NB4 (cell line): ENCODE measurements around the gene KLK14.

Experiments
- DNase-seq: peaks from one replicate; pipeline ENCODE4 v3.0.0; 2010; ENCODE audit warnings: low read depth
- H3K4me3 ChIP-seq: one replicate; pipeline ENCODE4 v1.5.1; 2011; ENCODE audit warnings: mild to moderate bottlenecking, low read depth, low read length, moderate library complexity
- MYC ChIP-seq: IDR thresholded peaks from 2 replicates; pipeline ENCODE4 v1.6.1; 2011; ENCODE audit warnings: low read depth, low read length
- POLR2A ChIP-seq: IDR thresholded peaks from 2 replicates; pipeline ENCODE4 v1.6.1; 2011; ENCODE audit warnings: mild to moderate bottlenecking; ENCODE audit not compliant: insufficient read length; ENCODE audit errors: extremely low read depth
- TF ChIP-seq, protein P1 (sequence below): IDR thresholded peaks from one replicate; pipeline ENCODE4 v1.5.1; 2012; ENCODE audit warnings: low read depth, low read length
- TF ChIP-seq, protein P2 (sequence below): IDR thresholded peaks from 2 replicates; pipeline ENCODE4 v1.6.1; 2011; ENCODE audit warnings: low read depth, low read length

Gene KLK14, protein sequence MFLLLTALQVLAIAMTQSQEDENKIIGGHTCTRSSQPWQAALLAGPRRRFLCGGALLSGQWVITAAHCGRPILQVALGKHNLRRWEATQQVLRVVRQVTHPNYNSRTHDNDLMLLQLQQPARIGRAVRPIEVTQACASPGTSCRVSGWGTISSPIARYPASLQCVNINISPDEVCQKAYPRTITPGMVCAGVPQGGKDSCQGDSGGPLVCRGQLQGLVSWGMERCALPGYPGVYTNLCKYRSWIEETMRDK

GRCh38 chr19:51082611-51083010 is at the start of gene KLK14:
KLK14 (minus strand) TSS chr19:51082887; CDS start chr19:51082614, 273 bp downstream.
- TF ChIP-seq, protein P1, sequence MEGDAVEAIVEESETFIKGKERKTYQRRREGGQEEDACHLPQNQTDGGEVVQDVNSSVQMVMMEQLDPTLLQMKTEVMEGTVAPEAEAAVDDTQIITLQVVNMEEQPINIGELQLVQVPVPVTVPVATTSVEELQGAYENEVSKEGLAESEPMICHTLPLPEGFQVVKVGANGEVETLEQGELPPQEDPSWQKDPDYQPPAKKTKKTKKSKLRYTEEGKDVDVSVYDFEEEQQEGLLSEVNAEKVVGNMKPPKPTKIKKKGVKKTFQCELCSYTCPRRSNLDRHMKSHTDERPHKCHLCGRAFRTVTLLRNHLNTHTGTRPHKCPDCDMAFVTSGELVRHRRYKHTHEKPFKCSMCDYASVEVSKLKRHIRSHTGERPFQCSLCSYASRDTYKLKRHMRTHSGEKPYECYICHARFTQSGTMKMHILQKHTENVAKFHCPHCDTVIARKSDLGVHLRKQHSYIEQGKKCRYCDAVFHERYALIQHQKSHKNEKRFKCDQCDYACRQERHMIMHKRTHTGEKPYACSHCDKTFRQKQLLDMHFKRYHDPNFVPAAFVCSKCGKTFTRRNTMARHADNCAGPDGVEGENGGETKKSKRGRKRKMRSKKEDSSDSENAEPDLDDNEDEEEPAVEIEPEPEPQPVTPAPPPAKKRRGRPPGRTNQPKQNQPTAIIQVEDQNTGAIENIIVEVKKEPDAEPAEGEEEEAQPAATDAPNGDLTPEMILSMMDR = no peak
- TF ChIP-seq POLR2A = no peak
- no peak for TF ChIP-seq MYC
- TF ChIP-seq, protein P2, sequence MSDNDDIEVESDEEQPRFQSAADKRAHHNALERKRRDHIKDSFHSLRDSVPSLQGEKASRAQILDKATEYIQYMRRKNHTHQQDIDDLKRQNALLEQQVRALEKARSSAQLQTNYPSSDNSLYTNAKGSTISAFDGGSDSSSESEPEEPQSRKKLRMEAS = no peak
- DNase-seq = no peak
- H3K4me3 ChIP-seq = no peak within 1 kb of the TSS

GRCh38 chr19:51131780-51132680 is 49.3 kb upstream of the KLK14 start:
- TF ChIP-seq, protein P1 = peak; percentile 10
- TF ChIP-seq MYC = no peak
- H3K4me3 ChIP-seq = peak overlapping the region; percentile 11
- peak; percentile 81 for DNase-seq

DNA sequence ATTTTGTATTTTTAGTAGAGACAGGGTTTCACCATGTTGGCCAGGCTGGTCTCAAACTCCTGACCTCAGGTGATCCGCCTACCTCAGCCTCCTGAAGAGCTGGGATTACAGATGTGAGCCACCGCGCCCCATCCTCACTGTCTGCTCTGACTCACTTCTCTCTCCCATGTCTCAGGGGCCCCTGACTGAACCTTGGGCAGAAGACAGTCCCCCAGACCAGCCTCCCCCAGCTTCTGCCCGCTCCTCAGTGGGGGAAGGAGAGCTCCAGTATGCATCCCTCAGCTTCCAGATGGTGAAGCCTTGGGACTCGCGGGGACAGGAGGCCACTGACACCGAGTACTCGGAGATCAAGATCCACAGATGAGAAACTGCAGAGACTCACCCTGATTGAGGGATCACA is 47.0 kb upstream of the KLK14 start:
- TF ChIP-seq POLR2A = no peak
- no peak overlapping the region for H3K4me3 ChIP-seq
- DNase-seq = peak; percentile 59

GRCh38 chr19:51128227-51128626 is 45.5 kb upstream of the KLK14 start:
- no peak for DNase-seq
- no peak overlapping the region for H3K4me3 ChIP-seq
- TF ChIP-seq, protein P2 = no peak
- TF ChIP-seq MYC = no peak
- no peak for TF ChIP-seq POLR2A
- TF ChIP-seq, protein P1 = no peak

GRCh38 chr19:51127755-51128154 is 45.1 kb upstream of the KLK14 start:
- H3K4me3 ChIP-seq = no peak overlapping the region
- DNase-seq = peak; percentile 94
- TF ChIP-seq, protein P2 = no peak
- TF ChIP-seq, protein P1 = no peak
- peak; percentile 10; the same call in 1 of the 2 replicates for TF ChIP-seq MYC

- peak; percentile 35 for DNase-seq
- TF ChIP-seq POLR2A = no peak
- H3K4me3 ChIP-seq = no peak overlapping the region
Observed at GRCh38 chr19:51127032-51127431, 44.3 kb upstream of the KLK14 start.
